ENCODE results near the gene KRTAP10-4.

GRCh38 chr21:44571844-44572782, 1.4 kb upstream of the KRTAP10-4 start:
- TF ChIP-seq REST (IDR thresholded peaks at IDR 0.05; ENCODE audit: low read depth) (no peak), EZH2phosphoT487 (IDR thresholded peaks at IDR 0.05; ENCODE audit: borderline replicate concordance) (no peak), MAX (IDR thresholded peaks at IDR 0.05) (no peak), SP1 (IDR thresholded peaks at IDR 0.05; ENCODE audit: low read depth) (no peak), CTCF (IDR thresholded peaks at IDR 0.05 in 2 of 3, conservative IDR thresholded peaks at IDR 0.05 in 1 of 3; ENCODE audit: borderline replicate concordance in 1 of 3, insufficient read depth in 1 of 3, low read depth in 2 of 3, low read length in 2 of 3) (no peak), ZBTB33 (IDR thresholded peaks at IDR 0.05; ENCODE audit: extremely low read depth, insufficient replicate concordance, low read length) (no peak), ZNF274 (IDR thresholded peaks at IDR 0.05; ENCODE audit: low read depth, low read length) (no peak), POLR2A (IDR thresholded peaks at IDR 0.05; ENCODE audit: borderline replicate concordance, extremely low read depth, insufficient read depth, insufficient read length) (no peak), TCF7L2 (IDR thresholded peaks at IDR 0.05; ENCODE audit: borderline replicate concordance, extremely low read depth, insufficient read depth, insufficient read length) (no peak), ATF3 (IDR thresholded peaks at IDR 0.05) (no peak), SRF (IDR thresholded peaks at IDR 0.05; ENCODE audit: low read depth) (no peak), ELF1 (IDR thresholded peaks at IDR 0.05; ENCODE audit: borderline replicate concordance, low read depth) (no peak), POLR2AphosphoS5 (IDR thresholded peaks at IDR 0.05; ENCODE audit: low read depth, low read length) (no peak)
